T47D (cell line): ENCODE measurements around the gene CLRN1.

Source experiments
- DNase-seq, 2 experiments: peaks; one replicate each; pipeline versions ENCODE4 v3.0.0 to v3.0.0-alpha.2; 2011 to 2012; ENCODE audit warnings: low read depth in 1 of 2, low spot score in 1 of 2
- JUND ChIP-seq: IDR thresholded peaks from 2 replicates; pipeline ENCODE4 v1.6.1; 2012; ENCODE audit warnings: low read depth
- in situ Hi-C: cut with HindIII; loops from 2 replicates; pipeline ENCODE4 v1.10.0; 2016; ENCODE audit warnings: low sequenced_read_pairs, low pct_unique_long_range_greater_than_20kb

Gene CLRN1

GRCh38 chr3:150876611-150877265, 95.8 kb downstream of the CLRN1 start:
- no peak for TF ChIP-seq JUND
- in situ Hi-C loops: no loop called here
- no peak for DNase-seq
